Thoracic aorta (tissue), 2 donors: ENCODE results near the gene BDKRB2. TPM values are rescaled to one million over a fixed set of nuclear protein-coding genes. Genes with fewer than 3 reads are reported as not detected.

Experiments
- ATAC-seq: fragments of 150-250 bp; one replicate; pipeline ENCODE4 v1.8.0; 2017; ENCODE audit warnings: low read depth; ENCODE audit not compliant: insufficient number of reproducible peaks, low FRiP score
- DNase-seq: peaks from one replicate; pipeline ENCODE4 v3.0.0-alpha.2; 2020; ENCODE audit warnings: low spot score
- H3K27ac ChIP-seq, 2 donors: fragments of 200-600 bp; sonication (generic); 1 replicate in 1 of 2; 2 replicates in 1 of 2; pipeline ENCODE4 v1.5.1; 2016; ENCODE audit warnings: mild to moderate bottlenecking in 2 of 2, moderate library complexity in 2 of 2
- H3K27me3 ChIP-seq: fragments of 200-600 bp; sonication (generic); replicated peaks from 2 replicates; pipeline ENCODE4 v1.6.0; 2016; ENCODE audit warnings: mild to moderate bottlenecking; ENCODE audit not compliant: insufficient read depth
- H3K36me3 ChIP-seq: fragments of 200-600 bp; sonication (generic); one replicate; pipeline ENCODE4 v1.5.1; 2016
- H3K4me1 ChIP-seq, 2 donors: fragments of 200-600 bp; sonication (generic); 1 replicate in 1 of 2; 2 replicates in 1 of 2; pipeline versions ENCODE4 v1.5.1 to v1.6.0; 2016; ENCODE audit warnings: low read depth in 2 of 2, mild to moderate bottlenecking in 1 of 2; ENCODE audit not compliant: control insufficient read depth in 1 of 2
- H3K4me3 ChIP-seq: fragments of 200-600 bp; sonication (generic); 2 replicates; pipeline ENCODE4 v1.5.1; 2016; ENCODE audit warnings: mild to moderate bottlenecking
- H3K9me3 ChIP-seq: fragments of 200-600 bp; sonication (generic); 2 replicates; pipeline ENCODE4 v1.5.1; 2016
- CTCF ChIP-seq: fragments of 200-600 bp; sonication (generic); IDR thresholded peaks from one replicate; pipeline ENCODE4 v1.5.1; 2019; ENCODE audit warnings: antibody characterized with exemption
- total RNA-seq, 2 donors: library from RNA; depleted of rRNA; stranded (reverse); fragments of >200 nt; gene quantifications; one replicate each; pipeline versions ENCODE4 v1.1.0 to v1.2.3, GENCODE V29; 2016

Gene BDKRB2
- total RNA-seq, 2 donors from 2014 or later, result 2.6 to 14.3 TPM

- no peak for TF ChIP-seq CTCF
- no peak overlapping the region for H3K4me3 ChIP-seq
- ATAC-seq (no peak), DNase-seq (no peak)
- no peaks in the 10 kb centered on the region for H3K27me3 ChIP-seq
- no peak overlapping the region for H3K27ac ChIP-seq
- H3K36me3 ChIP-seq, result no peaks in the 10 kb centered on the region
- no peaks in the 10 kb centered on the region for H3K9me3 ChIP-seq
- peaks cover 4 to 10% of the 10 kb centered on the region in 2 donors for H3K4me1 ChIP-seq
Observed at GRCh38 chr14:96206461-96206860, 1.8 kb downstream of the BDKRB2 start.

- peaks cover 4 to 10% of the 10 kb centered on the region in 2 donors for H3K4me1 ChIP-seq
- DNase-seq, result no peak
- H3K27me3 ChIP-seq, result no peaks in the 10 kb centered on the region
- H3K36me3 ChIP-seq, result no peaks in the 10 kb centered on the region
- TF ChIP-seq CTCF, result no peak
- ATAC-seq, result no peak
- peaks cover 3% of the 10 kb centered on the region for H3K9me3 ChIP-seq
- no peak overlapping the region for H3K27ac ChIP-seq
- no peak overlapping the region for H3K4me3 ChIP-seq
Observed at GRCh38 chr14:96207686-96208085, 3.0 kb downstream of the BDKRB2 start.

GRCh38 chr14:96208739-96209138 is 4.1 kb downstream of the BDKRB2 start:
- no peak for TF ChIP-seq CTCF
- H3K27me3 ChIP-seq, result no peaks in the 10 kb centered on the region
- no peak overlapping the region for H3K27ac ChIP-seq
- peaks cover 3% of the 10 kb centered on the region for H3K9me3 ChIP-seq
- H3K4me3 ChIP-seq, result no peak overlapping the region
- H3K4me1 ChIP-seq, result peaks cover 4 to 8% of the 10 kb centered on the region in 2 donors
- no peaks in the 10 kb centered on the region for H3K36me3 ChIP-seq
- ATAC-seq (no peak), DNase-seq (no peak)

GRCh38 chr14:96212140-96212539 is 7.5 kb downstream of the BDKRB2 start:
- Histone ChIP-seq H3K36me3 (no peaks in the 10 kb centered on the region), H3K9me3 (peaks cover 3% of the 10 kb centered on the region), H3K27me3 (no peaks in the 10 kb centered on the region), H3K4me1 (no peaks in the 10 kb centered on the region), H3K4me3 (no peak overlapping the region), H3K27ac (no peak overlapping the region)
- DNase-seq, result no peak
- no peak for ATAC-seq
- TF ChIP-seq CTCF, result no peak

- no peak overlapping the region for H3K4me3 ChIP-seq
- no peak for ATAC-seq
- no peak for DNase-seq
- no peak for TF ChIP-seq CTCF
- H3K9me3 ChIP-seq, result peaks cover 3% of the 10 kb centered on the region
- no peaks in the 10 kb centered on the region for H3K36me3 ChIP-seq
- H3K27me3 ChIP-seq, result no peaks in the 10 kb centered on the region
- no peaks in the 10 kb centered on the region for H3K4me1 ChIP-seq
- H3K27ac ChIP-seq, result no peak overlapping the region
Observed at GRCh38 chr14:96212896-96213295, 8.3 kb downstream of the BDKRB2 start.
